A549 (cell line): ENCODE results near the gene TRIM17. TPM values are rescaled to one million over a fixed set of nuclear protein-coding genes. Genes with fewer than 3 reads are reported as not detected.

Experiments
- ATAC-seq, 2 experiments: fragments of 200-7000 bp in 1 of 2; fragments of >200 bp in 1 of 2; cut with Nextera tagmentation in 1 of 2; cut with Tn5 transposase in 1 of 2; 3 replicates each; pipeline versions ENCODE4 v1.8.0 to v1.9.1; 2018 to 2020; ENCODE audit warnings: mild to moderate bottlenecking in 1 of 2, moderate library complexity in 1 of 2
- CTCF ChIA-PET: fragments of 300-600 bp; sonication (Branson Sonifier 250); formaldehyde crosslinking; extraction: SDS; loops from one replicate; lab custom pipeline; 2021; ENCODE audit warnings: antibody characterized with exemption, inconsistent platforms; lab: Yijun Ruan, JAX
- POLR2A ChIA-PET: fragments of 350-600 bp; formaldehyde crosslinking; extraction: SDS; loops from one replicate; lab custom pipeline; 2021; ENCODE audit warnings: antibody characterized with exemption, inconsistent platforms; lab: Yijun Ruan, JAX
- DNase-seq, 2 experiments: peaks; one replicate each; pipeline versions ENCODE4 v3.0.0 to v3.0.0-alpha.2; 2011 to 2016; ENCODE audit warnings: low read depth in 1 of 2, low spot score in 1 of 2
- FAIRE-seq: peaks from 2 replicates; lab custom pipeline; 2011; peaks lifted over from hg19 to GRCh38; lab: Jason Lieb, UNC
- H3K27ac ChIP-seq, 2 experiments: fragments of >200 bp; sonication (Bioruptor Twin); formaldehyde crosslinking; 3 replicates each; pipeline ENCODE4 v1.5.1; 2016 to 2017
- H3K4me1 ChIP-seq: fragments of >200 bp; sonication (Bioruptor Twin); formaldehyde crosslinking; 3 replicates; pipeline ENCODE4 v1.6.1; 2016
- H3K4me2 ChIP-seq: fragments of >200 bp; sonication (Bioruptor Twin); formaldehyde crosslinking; 3 replicates; pipeline ENCODE4 v1.6.1; 2016
- H3K4me3 ChIP-seq: fragments of >200 bp; sonication (Bioruptor Twin); formaldehyde crosslinking; 3 replicates; pipeline ENCODE4 v1.5.1; 2016
- H3K9me3 ChIP-seq: fragments of >200 bp; sonication (Bioruptor Twin); formaldehyde crosslinking; 3 replicates; pipeline ENCODE4 v1.6.1; 2016
- BHLHE40 ChIP-seq: IDR thresholded peaks from 2 replicates; pipeline ENCODE4 v1.6.1; 2012; ENCODE audit warnings: low read depth, low read length, inconsistent platforms
- CBX8 ChIP-seq: fragments of 200-600 bp; sonication (generic); IDR thresholded peaks from 2 replicates; pipeline ENCODE4 v1.6.1; 2016
- CHD2 ChIP-seq: fragments of 150-350 bp; IDR thresholded peaks from 2 replicates; pipeline ENCODE4 v1.6.1; 2014; ENCODE audit warnings: low read length; ENCODE audit not compliant: partially characterized antibody
- CHD4 ChIP-seq: fragments of 200-600 bp; sonication (generic); IDR thresholded peaks from 2 replicates; pipeline ENCODE4 v1.6.1; 2016; ENCODE audit warnings: antibody characterized with exemption, mild to moderate bottlenecking, borderline replicate concordance
- ESRRA ChIP-seq: fragments of 150-350 bp; IDR thresholded peaks from 2 replicates; pipeline ENCODE4 v1.6.1; 2014; ENCODE audit warnings: mild to moderate bottlenecking, low read length, borderline replicate concordance
- GATA3 ChIP-seq: IDR thresholded peaks from 2 replicates; pipeline ENCODE4 v1.6.1; 2012; ENCODE audit warnings: borderline replicate concordance
- HDAC2 ChIP-seq: fragments of 200-600 bp; sonication (generic); IDR thresholded peaks from 2 replicates; pipeline ENCODE4 v1.6.1; 2016
- HOXA7 ChIP-seq: fragments of 250-450 bp; sonication (Bioruptor Pico); IDR thresholded peaks from 2 replicates; pipeline ENCODE4 v1.5.0; 2020; ENCODE audit warnings: mild to moderate bottlenecking, moderate library complexity
- MYC ChIP-seq: IDR thresholded peaks from 2 replicates; pipeline ENCODE4 v1.6.1; 2012; ENCODE audit warnings: mild to moderate bottlenecking, inconsistent platforms, low read length, improper control_type of control experiment, borderline replicate concordance
- NFE2L2 ChIP-seq: fragments of 150-350 bp; conservative IDR thresholded peaks from 2 replicates; pipeline ENCODE4 v1.6.1; 2014; ENCODE audit warnings: low read length
- NPAS2 ChIP-seq: fragments of 250-450 bp; sonication (Bioruptor Pico); IDR thresholded peaks from 2 replicates; pipeline ENCODE4 v1.8.0; 2022; ENCODE audit warnings: mild to moderate bottlenecking, moderate library complexity, borderline replicate concordance
- POLR2A ChIP-seq: IDR thresholded peaks from 2 replicates; pipeline ENCODE4 v1.6.1; 2012; ENCODE audit warnings: mild to moderate bottlenecking, low read length
- POLR2AphosphoS2 ChIP-seq: conservative IDR thresholded peaks from 2 replicates; pipeline ENCODE4 v1.6.1; 2012; ENCODE audit warnings: low read length, improper control_type of control experiment, inconsistent platforms
- SREBF2 ChIP-seq: fragments of 450-650 bp; IDR thresholded peaks from 2 replicates; pipeline ENCODE4 v1.6.1; 2014; ENCODE audit warnings: mild to moderate bottlenecking, moderate library complexity
- USF2 ChIP-seq: fragments of 450-650 bp; IDR thresholded peaks from 2 replicates; pipeline ENCODE4 v1.6.1; 2014; ENCODE audit warnings: antibody characterized with exemption
- ZC3H11A ChIP-seq: fragments of 450-650 bp; IDR thresholded peaks from 2 replicates; pipeline ENCODE4 v1.6.1; 2014; ENCODE audit warnings: antibody characterized with exemption, mild to moderate bottlenecking
- ZFP36 ChIP-seq: fragments of 450-650 bp; IDR thresholded peaks from 2 replicates; pipeline ENCODE4 v1.6.1; 2014; ENCODE audit warnings: borderline replicate concordance; ENCODE audit not compliant: partially characterized antibody
- ZNF302 ChIP-seq: fragments of 250-450 bp; sonication (Bioruptor Pico); IDR thresholded peaks from 2 replicates; pipeline ENCODE4 v1.9.0; 2021; ENCODE audit warnings: inconsistent platforms, mild to moderate bottlenecking, moderate library complexity
- ZSCAN20 ChIP-seq: fragments of 250-450 bp; sonication (Bioruptor Pico); IDR thresholded peaks from 2 replicates; pipeline ENCODE4 v1.8.0; 2022; ENCODE audit warnings: mild to moderate bottlenecking, moderate library complexity
- WGBS: methylation state at CpG from one replicate; pipeline ENCODE4 v1.1.6; 2017; ENCODE audit errors: missing lambda C conversion rate; 5-methylcytosine and 5-hydroxymethylcytosine counted together
- polyA plus RNA-seq, 4 experiments: library from polyadenylated mRNA; depleted of rRNA in 3 of 4; stranded (reverse); fragments of >200 nt; fragmentation: RNase III in 1 of 4; extraction: RNeasy Plus Mini Kit Qiagen cat#74134 plus additional on column Dnase treatment in 1 of 4; gene quantifications; 2 replicates in 3 of 4; 3 replicates in 1 of 4; pipeline ENCODE4 v1.2.3, GENCODE V29; 2011 to 2017
- TF ChIP-seq, protein P1 (sequence below): fragments of >200 bp; sonication (Bioruptor Twin); formaldehyde crosslinking; IDR thresholded peaks from 3 replicates; pipeline ENCODE4 v1.5.1; 2016

Gene TRIM17
- polyA plus RNA-seq, 2 of the 4 experiments (the other 2 are of a cell fraction) = not detected

- Histone ChIP-seq H3K4me2 (no peak overlapping the region), H3K27ac (no peak overlapping the region), H3K4me3 (no peak overlapping the region), H3K4me1 (peaks cover 5% of the 10 kb centered on the region; the same call in 2 of the 3 replicates)
- no peak for DNase-seq
- 91% methylated on average over 9 of the region's 14 CpGs for WGBS
- CTCF ChIA-PET = interaction anchor here (0.9 to 1.1 kb wide), 3 partner anchors 42 to 375 kb away, joined by 3 read pairs; no protein-coding TSS in a partner anchor
- TF ChIP-seq POLR2AphosphoS2 = no peak
- TF ChIP-seq GATA3 = no peak
- TF ChIP-seq HDAC2 = no peak
- TF ChIP-seq ZFP36 = peak; percentile 93
- TF ChIP-seq ZSCAN20 (CRISPR knock-in tag) = no peak
- 0 out of 2 replicates have a peak, but pooled peaks have one; percentile 9 for TF ChIP-seq POLR2A
- TF ChIP-seq, all 56 proteins: peak for 2
- no peak for FAIRE-seq
- no peaks in the 10 kb centered on the region for H3K9me3 ChIP-seq
- POLR2A ChIA-PET = no interaction called here
- ATAC-seq = no peak
Observed at GRCh38 chr1:228373681-228374571, 42.7 kb downstream of the TRIM17 start.

DNA sequence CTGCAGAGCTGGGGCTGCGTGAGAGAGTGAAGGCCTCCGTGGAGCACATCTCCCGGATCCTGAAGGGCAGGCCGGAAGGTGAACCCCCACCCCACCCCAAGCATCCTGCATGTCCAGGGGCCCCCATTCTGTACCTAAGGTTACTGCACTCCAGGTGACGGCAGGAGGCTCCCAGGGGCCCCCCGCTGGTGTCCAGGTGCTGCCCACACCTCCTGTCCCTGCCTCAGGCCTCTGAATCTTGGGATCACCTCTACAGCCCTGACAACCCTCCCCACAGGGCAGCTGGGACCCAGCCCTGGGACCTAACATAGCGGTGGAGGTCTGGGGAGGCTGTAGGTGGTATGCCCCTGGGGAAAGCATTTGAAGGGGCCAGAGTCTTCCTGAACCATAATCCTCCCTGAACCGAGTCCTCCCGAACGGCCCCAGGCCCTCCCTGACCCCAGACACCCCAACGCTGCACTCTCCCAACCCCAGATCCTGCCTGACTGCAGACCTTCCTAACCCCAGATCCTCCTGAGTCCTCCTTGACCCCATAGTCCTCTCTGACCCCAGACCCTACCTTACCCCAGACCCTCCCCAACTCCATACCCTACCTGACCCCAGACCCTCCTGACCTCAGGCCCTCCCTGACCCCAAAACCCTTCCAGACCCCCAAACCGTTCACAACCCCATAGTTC lies 43.5 kb downstream of the TRIM17 start:
- TF ChIP-seq NPAS2 (CRISPR knock-in tag) (no peak), MYC (no peak), HOXA7 (CRISPR knock-in tag) (no peak), ZNF302 (CRISPR knock-in tag) (no peak), USF2 (no peak), POLR2AphosphoS2 (no peak), NFE2L2 (no peak), ZSCAN20 (CRISPR knock-in tag) (no peak), CHD2 (no peak), CHD4 (no peak), CBX8 (no peak), ZC3H11A (no peak), SREBF2 (no peak), BHLHE40 (no peak), GATA3 (no peak), ESRRA (no peak)
- TF ChIP-seq, protein P1, sequence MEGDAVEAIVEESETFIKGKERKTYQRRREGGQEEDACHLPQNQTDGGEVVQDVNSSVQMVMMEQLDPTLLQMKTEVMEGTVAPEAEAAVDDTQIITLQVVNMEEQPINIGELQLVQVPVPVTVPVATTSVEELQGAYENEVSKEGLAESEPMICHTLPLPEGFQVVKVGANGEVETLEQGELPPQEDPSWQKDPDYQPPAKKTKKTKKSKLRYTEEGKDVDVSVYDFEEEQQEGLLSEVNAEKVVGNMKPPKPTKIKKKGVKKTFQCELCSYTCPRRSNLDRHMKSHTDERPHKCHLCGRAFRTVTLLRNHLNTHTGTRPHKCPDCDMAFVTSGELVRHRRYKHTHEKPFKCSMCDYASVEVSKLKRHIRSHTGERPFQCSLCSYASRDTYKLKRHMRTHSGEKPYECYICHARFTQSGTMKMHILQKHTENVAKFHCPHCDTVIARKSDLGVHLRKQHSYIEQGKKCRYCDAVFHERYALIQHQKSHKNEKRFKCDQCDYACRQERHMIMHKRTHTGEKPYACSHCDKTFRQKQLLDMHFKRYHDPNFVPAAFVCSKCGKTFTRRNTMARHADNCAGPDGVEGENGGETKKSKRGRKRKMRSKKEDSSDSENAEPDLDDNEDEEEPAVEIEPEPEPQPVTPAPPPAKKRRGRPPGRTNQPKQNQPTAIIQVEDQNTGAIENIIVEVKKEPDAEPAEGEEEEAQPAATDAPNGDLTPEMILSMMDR = no peak
- POLR2A ChIA-PET = no interaction called here
- H3K27ac ChIP-seq = no peak overlapping the region
- no peaks in the 10 kb centered on the region for H3K9me3 ChIP-seq
- no peak for ATAC-seq
- H3K4me1 ChIP-seq = peaks cover 3% of the 10 kb centered on the region; the same call in 2 of the 3 replicates
- WGBS = 84% methylated on average over 11 of the region's 12 CpGs
- no peak for FAIRE-seq
- H3K4me3 ChIP-seq = no peak overlapping the region
- DNase-seq = no peak
- H3K4me2 ChIP-seq = no peak overlapping the region
- CTCF ChIA-PET = interaction anchor here (1.1 kb wide), 1 partner anchor 29 kb away, joined by 3 read pairs; no protein-coding TSS in a partner anchor
